Astrocyte of the cerebellum (primary cell): ENCODE results near the gene PRRG2.
A peak's percentile ranks its signal among the peaks of the same experiment; 100 is the strongest.

ENCODE experiments used
- DNase-seq: peaks from one replicate; pipeline ENCODE4 v3.0.0-alpha.2; 2011; ENCODE audit warnings: low read depth
- H3K4me3 ChIP-seq: 2 replicates; pipeline ENCODE4 v1.5.1; 2011; ENCODE audit warnings: mild to moderate bottlenecking, low read depth, low read length, moderate library complexity
- CTCF ChIP-seq: IDR thresholded peaks from 2 replicates; pipeline ENCODE4 v1.5.1; 2012; ENCODE audit warnings: low read length, low read depth, moderate library complexity, mild to moderate bottlenecking; ENCODE audit errors: missing control alignments
- in situ Hi-C: cut with HindIII; loops from 2 replicates; pipeline ENCODE4 v1.10.0; 2017; ENCODE audit warnings: low sequenced_read_pairs

Gene PRRG2

GRCh38 chr19:49601482-49602038, 20.4 kb downstream of the PRRG2 start:
- no peak overlapping the region for H3K4me3 ChIP-seq
- no peak for DNase-seq
- no peak for TF ChIP-seq CTCF
- in situ Hi-C loops = no loop called here

GRCh38 chr19:49602806-49603205, 21.7 kb downstream of the PRRG2 start:
- no peak overlapping the region for H3K4me3 ChIP-seq
- TF ChIP-seq CTCF = no peak
- in situ Hi-C loops = no loop called here
- DNase-seq = no peak

GRCh38 chr19:49605605-49606004, 24.5 kb downstream of the PRRG2 start:
- in situ Hi-C loops = no loop called here
- DNase-seq = no peak
- no peak for TF ChIP-seq CTCF

GRCh38 chr19:49609499-49610092, 28.5 kb downstream of the PRRG2 start:
- in situ Hi-C loops = no loop called here
- TF ChIP-seq CTCF = no peak
- H3K4me3 ChIP-seq = no peak overlapping the region
- DNase-seq = no peak

More at GRCh38 chr19:49605605-49606004, 24.5 kb downstream of the PRRG2 start:
- no peak overlapping the region for H3K4me3 ChIP-seq

- no peak for DNase-seq
- no peak overlapping the region for H3K4me3 ChIP-seq
- in situ Hi-C loops = no loop called here
- no peak for TF ChIP-seq CTCF
Observed at GRCh38 chr19:49613374-49613773, 32.3 kb downstream of the PRRG2 start.

GRCh38 chr19:49614096-49614833, 33.1 kb downstream of the PRRG2 start:
- no peak overlapping the region for H3K4me3 ChIP-seq
- in situ Hi-C loops = no loop called here
- no peak for TF ChIP-seq CTCF
- peak; percentile 24 for DNase-seq
